Neural crest cell (in vitro differentiated cells): ENCODE data around the gene KBTBD8. TPM values are rescaled to one million over a fixed set of nuclear protein-coding genes. Genes with fewer than 3 reads are reported as not detected.

Source experiments
- DNase-seq: peaks from one replicate; pipeline ENCODE4 v3.0.0; 2021; ENCODE audit warnings: low read depth, mixed read lengths, low spot score
- H3K27ac Mint-ChIP-seq: one replicate; pipeline ENCODE4 v1.8.0; 2021; ENCODE audit warnings: mild to moderate bottlenecking, mixed read lengths; ENCODE audit not compliant: unreplicated experiment
- H3K27me3 Mint-ChIP-seq: 2 replicates; pipeline ENCODE4 v1.8.0; 2021; ENCODE audit warnings: low read depth, mild to moderate bottlenecking, mixed read lengths
- H3K36me3 Mint-ChIP-seq: 2 replicates; pipeline ENCODE4 v1.8.0; 2021; ENCODE audit warnings: low read depth, mild to moderate bottlenecking, mixed read lengths
- H3K4me1 Mint-ChIP-seq: 2 replicates; pipeline ENCODE4 v1.8.0; 2021; ENCODE audit warnings: mixed read lengths
- H3K4me3 Mint-ChIP-seq: one replicate; pipeline ENCODE4 v1.8.0; 2021; ENCODE audit warnings: mild to moderate bottlenecking, mixed read lengths
- H3K9me3 Mint-ChIP-seq: 2 replicates; pipeline ENCODE4 v1.8.0; 2021; ENCODE audit warnings: mixed read lengths
- total RNA-seq: library from RNA; stranded (reverse); gene quantifications from 2 replicates; pipeline ENCODE4 v1.2.1, GENCODE V29; 2021
- TF ChIP-seq, protein P1 (sequence below): fragments of 200-600 bp; sonication (generic); conservative IDR thresholded peaks from 2 replicates; pipeline ENCODE4 v1.5.0; 2021; ENCODE audit warnings: antibody characterized with exemption, mild to moderate bottlenecking

The KBTBD8 gene
- total RNA-seq, 1 donor from 2014 or later = 9.9 TPM

DNA sequence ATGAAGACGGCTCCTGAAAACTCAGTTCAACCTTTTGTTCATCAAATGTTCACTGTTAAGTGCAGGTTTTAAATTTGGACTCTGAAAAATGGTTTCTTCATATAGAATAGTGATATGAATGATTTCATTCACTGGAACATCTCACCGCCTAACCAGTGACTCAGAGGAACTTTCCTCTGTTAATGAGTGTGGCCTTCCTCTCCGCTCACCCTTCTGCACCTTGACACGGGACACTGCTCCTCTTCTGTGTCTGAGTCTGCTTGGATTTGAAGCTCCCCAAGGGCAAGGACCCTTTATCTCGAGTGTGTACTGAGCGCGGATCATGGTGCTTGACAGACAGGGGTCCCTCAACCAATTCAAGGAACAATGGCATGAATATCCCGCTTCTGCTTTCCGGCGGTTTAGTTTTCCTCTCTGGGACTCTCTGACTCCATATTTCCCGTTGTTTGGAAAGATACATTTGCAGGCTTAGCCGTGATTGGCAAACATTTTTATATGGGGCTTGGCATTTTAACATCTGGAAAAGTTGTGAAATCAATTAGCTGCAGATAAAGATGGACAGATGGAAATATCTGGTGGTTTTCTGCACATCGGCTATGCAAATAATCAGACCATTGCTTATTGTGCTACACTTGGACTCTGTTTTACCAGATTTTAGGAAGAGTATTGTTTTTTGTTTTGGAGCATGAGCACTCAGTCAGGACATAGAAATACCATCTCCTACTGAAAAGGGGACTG, 20.9 kb downstream of the KBTBD8 start:
- TF ChIP-seq, protein P1, sequence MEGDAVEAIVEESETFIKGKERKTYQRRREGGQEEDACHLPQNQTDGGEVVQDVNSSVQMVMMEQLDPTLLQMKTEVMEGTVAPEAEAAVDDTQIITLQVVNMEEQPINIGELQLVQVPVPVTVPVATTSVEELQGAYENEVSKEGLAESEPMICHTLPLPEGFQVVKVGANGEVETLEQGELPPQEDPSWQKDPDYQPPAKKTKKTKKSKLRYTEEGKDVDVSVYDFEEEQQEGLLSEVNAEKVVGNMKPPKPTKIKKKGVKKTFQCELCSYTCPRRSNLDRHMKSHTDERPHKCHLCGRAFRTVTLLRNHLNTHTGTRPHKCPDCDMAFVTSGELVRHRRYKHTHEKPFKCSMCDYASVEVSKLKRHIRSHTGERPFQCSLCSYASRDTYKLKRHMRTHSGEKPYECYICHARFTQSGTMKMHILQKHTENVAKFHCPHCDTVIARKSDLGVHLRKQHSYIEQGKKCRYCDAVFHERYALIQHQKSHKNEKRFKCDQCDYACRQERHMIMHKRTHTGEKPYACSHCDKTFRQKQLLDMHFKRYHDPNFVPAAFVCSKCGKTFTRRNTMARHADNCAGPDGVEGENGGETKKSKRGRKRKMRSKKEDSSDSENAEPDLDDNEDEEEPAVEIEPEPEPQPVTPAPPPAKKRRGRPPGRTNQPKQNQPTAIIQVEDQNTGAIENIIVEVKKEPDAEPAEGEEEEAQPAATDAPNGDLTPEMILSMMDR = no peak
- no peak for DNase-seq
- Mint-ChIP-seq H3K27me3 (no peaks in the 10 kb centered on the region), H3K36me3 (no peaks in the 10 kb centered on the region), H3K27ac (no peak overlapping the region), H3K9me3 (no peaks in the 10 kb centered on the region), H3K4me1 (peaks cover 9% of the 10 kb centered on the region), H3K4me3 (no peak overlapping the region)

DNA sequence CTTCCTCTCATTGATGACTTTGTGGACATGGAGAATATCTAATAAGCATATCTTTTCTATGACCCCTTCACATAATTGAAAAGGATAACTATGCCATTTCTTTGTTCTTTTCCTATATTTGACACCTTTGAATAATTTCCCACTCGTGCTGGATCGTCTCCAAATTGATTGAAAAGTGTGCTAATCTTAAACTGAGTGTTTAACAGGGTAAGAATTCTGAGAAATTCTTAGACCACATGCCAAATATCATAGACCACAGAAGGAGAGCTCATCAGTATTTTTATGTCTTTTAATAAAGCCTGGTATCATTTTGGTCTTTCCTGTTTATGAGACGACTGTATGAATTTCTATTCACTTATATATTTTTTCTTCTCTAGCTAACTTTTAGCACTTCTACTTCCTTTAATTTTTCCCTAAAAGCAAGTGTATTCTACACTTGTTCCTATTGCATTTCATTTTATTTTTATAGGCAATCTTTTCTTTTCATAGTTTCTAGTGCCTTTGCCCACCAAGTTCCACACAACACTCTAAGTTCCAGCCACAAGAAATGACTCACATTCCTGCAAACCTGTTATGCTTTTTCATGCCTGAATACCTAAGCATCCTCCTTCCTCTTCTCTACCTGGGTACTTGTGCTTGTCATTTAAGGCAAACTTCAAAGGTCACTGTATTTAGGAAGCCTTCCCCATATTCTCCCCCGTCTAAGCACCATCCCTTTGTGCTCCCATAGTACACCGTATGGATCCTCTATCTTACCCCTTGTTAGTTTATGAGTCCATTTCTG, 30.1 kb downstream of the KBTBD8 start:
- Mint-ChIP-seq H3K27ac (no peak overlapping the region), H3K4me1 (peaks cover 3% of the 10 kb centered on the region), H3K4me3 (no peak overlapping the region), H3K9me3 (no peaks in the 10 kb centered on the region), H3K36me3 (no peaks in the 10 kb centered on the region), H3K27me3 (no peaks in the 10 kb centered on the region)
- TF ChIP-seq, protein P1 = no peak
- DNase-seq = no peak

DNA sequence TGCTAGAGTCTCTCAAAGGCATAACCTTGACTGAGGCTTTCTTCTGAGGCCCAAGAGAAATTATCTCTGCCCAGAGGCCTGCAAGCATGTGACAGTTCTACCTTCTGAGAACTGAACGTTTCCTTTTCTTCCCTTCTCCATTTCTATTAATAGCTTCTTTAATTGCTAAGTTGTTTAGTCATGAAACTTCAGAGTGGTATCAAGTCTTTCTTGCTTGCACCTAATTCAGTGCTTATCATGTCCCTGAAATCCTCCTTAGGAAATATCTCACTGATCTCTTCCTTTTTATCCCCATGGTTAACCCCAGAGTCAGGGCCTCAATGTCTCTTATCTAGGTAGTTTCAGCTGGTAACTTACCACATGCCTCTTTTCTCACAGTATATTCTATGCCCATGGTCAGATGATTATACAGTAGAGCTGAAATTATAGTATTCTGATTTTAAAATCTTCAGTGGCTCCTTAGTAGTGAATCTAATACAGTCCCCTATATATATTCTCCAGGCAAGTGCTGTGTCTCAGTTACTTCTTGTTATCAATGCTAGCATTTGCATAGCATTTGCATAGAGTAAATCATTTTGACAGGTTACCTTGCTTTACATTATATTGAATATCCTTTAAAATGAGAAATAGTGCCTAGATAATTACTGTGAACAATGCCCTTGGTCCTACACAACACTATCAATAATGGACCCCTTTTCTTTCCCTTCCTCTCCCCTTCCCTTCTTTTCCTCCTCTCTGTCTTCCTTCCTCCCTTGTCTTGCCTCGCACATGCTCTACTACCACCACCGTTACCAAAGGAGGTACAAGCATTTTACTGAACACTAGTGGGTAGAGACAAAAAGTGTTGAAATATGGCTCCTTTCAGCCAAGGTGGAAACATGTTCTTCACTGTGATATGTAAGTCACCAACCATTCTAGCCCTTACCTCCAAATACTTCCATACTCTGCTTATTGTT, 33.0 kb downstream of the KBTBD8 start:
- no peak overlapping the region for H3K4me3 Mint-ChIP-seq
- no peaks in the 10 kb centered on the region for H3K27me3 Mint-ChIP-seq
- no peaks in the 10 kb centered on the region for H3K36me3 Mint-ChIP-seq
- TF ChIP-seq, protein P1 = no peak
- peaks cover 2% of the 10 kb centered on the region for H3K9me3 Mint-ChIP-seq
- H3K27ac Mint-ChIP-seq = peak overlapping the region; percentile 53
- DNase-seq = no peak
- peaks cover 3% of the 10 kb centered on the region for H3K4me1 Mint-ChIP-seq

DNA sequence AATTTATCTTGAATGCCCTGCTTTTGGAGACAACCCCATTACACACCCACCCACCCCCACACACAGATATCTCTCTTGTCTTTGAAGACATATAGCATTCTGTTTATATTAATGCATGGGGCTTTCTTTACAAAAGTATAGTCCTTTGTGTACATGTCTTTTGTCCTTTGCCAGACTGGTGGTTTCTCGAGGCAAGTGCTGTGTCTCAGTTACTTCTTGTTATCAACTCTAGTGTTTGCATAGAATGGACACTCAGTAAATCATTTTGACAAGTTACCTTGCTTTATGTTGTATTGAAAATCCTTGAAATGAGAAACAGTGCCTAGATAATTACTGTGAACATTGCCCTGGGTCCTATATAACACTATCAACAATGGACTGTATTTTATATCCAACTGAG, 33.9 kb downstream of the KBTBD8 start:
- no peak for DNase-seq
- peaks cover 3% of the 10 kb centered on the region for H3K4me1 Mint-ChIP-seq
- no peaks in the 10 kb centered on the region for H3K27me3 Mint-ChIP-seq
- TF ChIP-seq, protein P1 = no peak
- H3K9me3 Mint-ChIP-seq = peaks cover 2% of the 10 kb centered on the region
- no peak overlapping the region for H3K27ac Mint-ChIP-seq
- no peak overlapping the region for H3K4me3 Mint-ChIP-seq
- no peaks in the 10 kb centered on the region for H3K36me3 Mint-ChIP-seq

DNA sequence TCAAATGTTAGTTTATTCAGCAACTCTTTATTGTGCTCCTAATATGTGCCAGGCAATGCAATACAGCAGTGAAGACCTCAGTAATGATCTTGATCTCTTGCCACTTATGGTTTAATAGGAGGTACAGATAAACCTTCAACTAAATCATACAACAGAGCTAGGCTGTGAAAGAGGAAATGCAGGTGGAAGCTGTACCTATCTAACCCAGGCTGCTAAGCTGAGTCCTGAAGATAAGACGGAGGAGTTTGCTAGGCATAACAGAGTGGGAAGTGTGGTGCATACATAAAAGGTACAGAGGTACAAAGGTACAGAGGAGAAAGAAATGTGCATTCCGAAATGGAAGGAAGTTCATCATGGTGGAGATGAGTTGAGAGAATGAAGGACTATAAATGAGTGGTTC, 35.0 kb downstream of the KBTBD8 start:
- no peak overlapping the region for H3K4me3 Mint-ChIP-seq
- TF ChIP-seq, protein P1 = no peak

More for the DNA sequence above, 35.0 kb downstream of the KBTBD8 start:
- Mint-ChIP-seq H3K27ac (no peak overlapping the region), H3K36me3 (no peaks in the 10 kb centered on the region), H3K9me3 (peaks cover 2% of the 10 kb centered on the region), H3K4me1 (peaks cover 3% of the 10 kb centered on the region), H3K27me3 (no peaks in the 10 kb centered on the region)
- DNase-seq = no peak
